HG03039 (cell line): Measurements from ENCODE around the gene CTDP1.

ENCODE experiments used
- ATAC-seq: cut with Tn5 transposase; IDR thresholded peaks from one replicate; pipeline ENCODE4 v1.9.1; 2021; ENCODE audit warnings: mild to moderate bottlenecking, moderate library complexity; ENCODE audit not compliant: unreplicated experiment

CTDP1 gene

GRCh38 chr18:79778291-79778791 is 98.7 kb downstream of the CTDP1 start:
- no peak for ATAC-seq

GRCh38 chr18:79779021-79779699 is 99.6 kb downstream of the CTDP1 start:
- ATAC-seq: no peak

- ATAC-seq: no peak
Measured at GRCh38 chr18:79779700-79780190, 100.1 kb downstream of the CTDP1 start.

GRCh38 chr18:79780547-79780946 is 100.9 kb downstream of the CTDP1 start:
- ATAC-seq: no peak

- no peak for ATAC-seq
Measured at GRCh38 chr18:79781331-79781941, 101.8 kb downstream of the CTDP1 start.

GRCh38 chr18:79782566-79783308 is 103.1 kb downstream of the CTDP1 start:
- no peak for ATAC-seq

GRCh38 chr18:79784071-79784913 is 104.7 kb downstream of the CTDP1 start:
- no peak for ATAC-seq

GRCh38 chr18:79784965-79785770 is 105.6 kb downstream of the CTDP1 start:
- no peak for ATAC-seq

- no peak for ATAC-seq
Measured at GRCh38 chr18:79785831-79786230, 106.2 kb downstream of the CTDP1 start.

GRCh38 chr18:79786304-79786703 is 106.7 kb downstream of the CTDP1 start:
- ATAC-seq: no peak

- no peak for ATAC-seq
Measured at GRCh38 chr18:79786786-79787526, 107.4 kb downstream of the CTDP1 start.

- no peak for ATAC-seq
Measured at GRCh38 chr18:79787527-79787864, 107.9 kb downstream of the CTDP1 start.

- ATAC-seq: no peak
Measured at GRCh38 chr18:79787865-79788733, 108.5 kb downstream of the CTDP1 start.

GRCh38 chr18:79788734-79789085 is 109.1 kb downstream of the CTDP1 start:
- ATAC-seq: no peak

- ATAC-seq: no peak
Measured at GRCh38 chr18:79789091-79789891, 109.7 kb downstream of the CTDP1 start.

- no peak for ATAC-seq
Measured at GRCh38 chr18:79789901-79790890, 110.6 kb downstream of the CTDP1 start.
